ENCODE data around the gene FN1. TPM values are rescaled to one million over a fixed set of nuclear protein-coding genes. Genes with fewer than 3 reads are reported as not detected.

Gene FN1
- total and polyA plus RNA-seq, 12 donors: 44.6 to 322 (median 110) TPM

GRCh38 chr2:215427585-215427984, 8.3 kb downstream of the FN1 start:
- DNase-seq: no peak
- Histone ChIP-seq H3K27me3 (no peaks in the 10 kb centered on the region), H3K4me3 (no peak overlapping the region), H3K27ac (no peak overlapping the region), H3K4me1 (replicated peaks in 1 of 2) (no peaks in the 10 kb centered on the region), H3K9me3 (replicated peaks in 1 of 3) (no peaks in the 10 kb centered on the region), H3K36me3 (replicated peaks in 1 of 2) (no peaks in the 10 kb centered on the region)
- intact Hi-C loops (cut with DNase I): no loop called here
- TF ChIP-seq CTCF (IDR thresholded peaks at IDR 0.05): no peak
- no peak for TF ChIP-seq POLR2A (IDR thresholded peaks at IDR 0.05)
- WGBS, 4 donors: 81 to 90% (median 84%) methylated on average over 5 of the region's 5 CpGs

DNA sequence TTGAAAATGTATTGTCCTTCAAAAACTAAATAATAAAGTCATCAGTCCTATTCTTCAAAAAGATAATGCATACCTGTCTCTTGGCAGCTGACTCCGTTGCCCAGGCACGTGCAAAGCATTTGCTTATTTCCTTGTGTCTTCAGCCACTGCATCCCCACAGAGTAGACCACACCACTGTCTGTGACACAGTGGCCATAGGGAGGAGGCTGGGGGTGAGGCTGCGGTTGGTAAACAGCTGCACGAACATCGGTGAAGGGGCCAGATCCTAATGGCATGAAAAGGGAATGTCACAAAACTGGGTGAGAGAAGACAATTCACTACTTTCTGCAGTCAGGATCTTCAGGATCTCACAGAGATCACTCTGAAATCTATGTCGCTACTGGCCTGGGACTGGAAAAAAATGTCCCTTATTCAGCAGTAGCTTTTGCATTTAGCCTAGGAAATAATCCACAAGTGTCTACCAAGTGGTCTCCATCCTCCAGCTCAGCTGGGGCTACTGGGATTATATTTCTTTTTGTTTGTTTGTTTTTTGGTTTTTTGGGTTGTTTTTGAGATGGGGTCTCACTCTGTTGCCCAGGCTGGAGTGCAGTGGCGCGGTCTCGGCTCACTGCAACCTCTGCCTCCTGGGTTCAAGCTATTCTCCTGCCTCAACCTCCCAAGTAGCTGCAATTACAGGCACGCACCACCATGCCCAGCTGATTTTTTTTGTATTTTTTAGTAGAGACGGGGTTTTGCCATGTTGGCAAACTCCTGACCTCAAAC, 10.7 kb downstream of the FN1 start:
- Histone ChIP-seq H3K4me1 (replicated peaks in 1 of 2) (no peaks in the 10 kb centered on the region), H3K9me3 (replicated peaks in 1 of 3) (no peaks in the 10 kb centered on the region), H3K27ac (no peak overlapping the region), H3K36me3 (replicated peaks in 1 of 2) (no peaks in the 10 kb centered on the region), H3K27me3 (no peaks in the 10 kb centered on the region), H3K4me3 (no peak overlapping the region)
- intact Hi-C loops (cut with DNase I): no loop called here
- TF ChIP-seq POLR2A (IDR thresholded peaks at IDR 0.05) (no peak), CTCF (IDR thresholded peaks at IDR 0.05) (no peak)
- 85 to 88% (median 86%) methylated on average over 11 of the region's 11 CpGs for WGBS, 4 donors
- DNase-seq: no peak

GRCh38 chr2:215423928-215424540, 11.8 kb downstream of the FN1 start:
- intact Hi-C loops (cut with DNase I): no loop called here
- no peak for DNase-seq
- WGBS, 4 donors: 86 to 91% (median 90%) methylated on average over 12 of the region's 12 CpGs
- Histone ChIP-seq H3K4me3 (no peak overlapping the region), H3K36me3 (replicated peaks in 1 of 2) (no peaks in the 10 kb centered on the region), H3K4me1 (replicated peaks in 1 of 2) (no peaks in the 10 kb centered on the region), H3K27me3 (no peaks in the 10 kb centered on the region), H3K9me3 (replicated peaks in 1 of 3) (no peaks in the 10 kb centered on the region), H3K27ac (no peak overlapping the region)
- TF ChIP-seq POLR2A (IDR thresholded peaks at IDR 0.05) (no peak), CTCF (IDR thresholded peaks at IDR 0.05) (no peak)

GRCh38 chr2:215423234-215423633, 12.6 kb downstream of the FN1 start:
- no peaks in the 10 kb centered on the region for H3K4me1 ChIP-seq (replicated peaks in 1 of 2)
- no peak for DNase-seq
- no peaks in the 10 kb centered on the region for H3K36me3 ChIP-seq (replicated peaks in 1 of 2)
- TF ChIP-seq CTCF (IDR thresholded peaks at IDR 0.05) (no peak), POLR2A (IDR thresholded peaks at IDR 0.05) (no peak)
- 50 to 73% (median 61%) methylated on average over 3 of the region's 3 CpGs for WGBS, 4 donors
- intact Hi-C loops (cut with DNase I): no loop called here
- H3K9me3 ChIP-seq (replicated peaks in 1 of 3): no peaks in the 10 kb centered on the region
- no peak overlapping the region for H3K4me3 ChIP-seq
- H3K27ac ChIP-seq: no peak overlapping the region
- H3K27me3 ChIP-seq: no peaks in the 10 kb centered on the region
